MCF 10A (cell line): ENCODE results near the gene SLC51B. TPM values are rescaled to one million over a fixed set of nuclear protein-coding genes. Genes with fewer than 3 reads are reported as not detected.

Source experiments
- BruUV-seq: library from RNA; stranded (reverse); fragments of 400-500 nt; replicated peaks from 2 replicates; lab custom pipeline; 2021; lab: Mats Ljungman, UMichigan
- CTCF ChIA-PET: fragments of 300-600 bp; sonication (Branson Sonifier 250); formaldehyde crosslinking; extraction: SDS; loops from one replicate; lab custom pipeline; 2021; ENCODE audit warnings: antibody characterized with exemption, inconsistent platforms; lab: Yijun Ruan, JAX
- POLR2A ChIA-PET: fragments of 300-600, 350-650 bp; sonication (Branson Sonifier 250); formaldehyde crosslinking; extraction: SDS; loops from one replicate; lab custom pipeline; 2020; ENCODE audit warnings: antibody characterized with exemption, inconsistent platforms; lab: Yijun Ruan, JAX
- DNase-seq: peaks from one replicate; pipeline ENCODE4 v3.0.0-alpha.2; 2018; ENCODE audit not compliant: unreplicated experiment
- H3K27ac Mint-ChIP-seq: one replicate; pipeline ENCODE4 v1.8.0; 2022; ENCODE audit warnings: mild to moderate bottlenecking, low read depth, mixed read lengths; ENCODE audit not compliant: unreplicated experiment
- H3K27me3 Mint-ChIP-seq: one replicate; pipeline ENCODE4 v1.8.0; 2022; ENCODE audit warnings: mixed read lengths; ENCODE audit not compliant: insufficient read depth, unreplicated experiment
- H3K36me3 Mint-ChIP-seq: one replicate; pipeline ENCODE4 v1.8.0; 2022; ENCODE audit warnings: mild to moderate bottlenecking, moderate library complexity, mixed read lengths; ENCODE audit not compliant: insufficient read depth, unreplicated experiment
- H3K4me1 Mint-ChIP-seq: one replicate; pipeline ENCODE4 v1.8.0; 2022; ENCODE audit warnings: mixed read lengths; ENCODE audit not compliant: insufficient read depth, unreplicated experiment
- H3K4me3 Mint-ChIP-seq: one replicate; pipeline ENCODE4 v1.8.0; 2022; ENCODE audit warnings: mild to moderate bottlenecking, moderate library complexity, mixed read lengths; ENCODE audit not compliant: unreplicated experiment
- H3K9me3 Mint-ChIP-seq: one replicate; pipeline ENCODE4 v1.8.0; 2022; ENCODE audit warnings: mixed read lengths; ENCODE audit not compliant: unreplicated experiment
- intact Hi-C: fragments of 100-400 bp; cut with micrococcal nuclease; formaldehyde crosslinking; loops from 2 replicates; pipeline ENCODE4 v1.14.1; 2022
- total RNA-seq: library from RNA; stranded (reverse); gene quantifications from 2 replicates; pipeline ENCODE4 v1.2.3, GENCODE V29; 2022
- TF ChIP-seq, protein P1 (sequence below): fragments of 200-600 bp; IDR thresholded peaks from one replicate; pipeline ENCODE4 v1.8.0; 2022; ENCODE audit warnings: antibody characterized with exemption, mild to moderate bottlenecking; ENCODE audit not compliant: unreplicated experiment

SLC51B gene
- total RNA-seq, 1 experiment from 2014 or later: not detected

DNA sequence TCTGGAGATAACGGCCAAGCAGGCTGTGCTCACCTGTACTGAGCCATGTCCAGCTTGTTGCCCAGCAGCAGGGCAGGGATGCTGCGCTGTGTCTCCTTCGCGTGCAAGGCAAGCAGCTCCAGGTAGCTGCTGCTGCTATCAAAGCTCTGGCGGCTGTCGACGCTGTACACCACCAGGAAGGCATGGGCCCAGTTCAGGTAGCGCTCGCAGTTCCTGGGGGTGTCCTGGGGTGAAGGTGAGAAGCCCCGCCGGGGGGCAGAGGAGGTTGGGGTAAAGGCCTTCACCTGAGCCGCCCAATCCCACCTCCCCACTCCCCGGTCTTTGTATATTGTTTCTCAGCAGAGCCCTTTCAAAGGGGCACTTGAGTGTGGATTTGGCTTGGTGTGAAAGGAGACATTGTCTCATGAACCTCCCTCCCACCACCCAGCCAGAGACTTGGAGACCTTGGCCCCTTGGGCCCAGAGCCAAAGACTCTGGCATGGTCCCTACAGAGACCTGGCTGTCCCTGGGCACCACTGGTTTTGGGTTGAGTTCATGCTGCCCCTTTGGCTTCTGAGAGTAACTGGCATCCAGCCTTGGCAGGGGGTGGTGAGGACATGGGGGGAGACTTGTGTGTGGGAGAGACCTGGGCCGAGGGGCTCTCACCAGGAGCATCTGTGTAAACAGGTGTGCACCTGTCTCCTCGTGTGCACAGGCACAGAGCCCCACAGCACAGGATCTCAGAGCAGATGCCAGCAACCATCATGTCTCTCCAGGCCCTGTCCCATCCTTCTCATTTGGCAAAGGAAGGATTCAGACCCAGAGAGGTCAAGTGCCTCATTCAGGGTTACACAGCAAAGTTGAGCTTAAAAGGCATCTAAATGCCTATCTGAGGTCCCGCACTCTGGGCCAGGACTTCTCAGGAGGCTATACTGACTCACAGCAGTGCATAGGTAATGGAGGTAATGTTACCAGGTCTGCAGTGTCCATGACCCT is 13.5 kb downstream of the SLC51B start:
- Mint-ChIP-seq H3K9me3 (no peaks in the 10 kb centered on the region), H3K27ac (no peak overlapping the region), H3K36me3 (no peaks in the 10 kb centered on the region), H3K4me3 (no peak overlapping the region), H3K27me3 (no peaks in the 10 kb centered on the region), H3K4me1 (peaks cover 4% of the 10 kb centered on the region)
- no peak for DNase-seq
- POLR2A ChIA-PET: interaction anchor here (0.6 kb wide), 1 partner anchor 16 kb away, joined by 3 read pairs; no protein-coding TSS in a partner anchor
- TF ChIP-seq, protein P1, sequence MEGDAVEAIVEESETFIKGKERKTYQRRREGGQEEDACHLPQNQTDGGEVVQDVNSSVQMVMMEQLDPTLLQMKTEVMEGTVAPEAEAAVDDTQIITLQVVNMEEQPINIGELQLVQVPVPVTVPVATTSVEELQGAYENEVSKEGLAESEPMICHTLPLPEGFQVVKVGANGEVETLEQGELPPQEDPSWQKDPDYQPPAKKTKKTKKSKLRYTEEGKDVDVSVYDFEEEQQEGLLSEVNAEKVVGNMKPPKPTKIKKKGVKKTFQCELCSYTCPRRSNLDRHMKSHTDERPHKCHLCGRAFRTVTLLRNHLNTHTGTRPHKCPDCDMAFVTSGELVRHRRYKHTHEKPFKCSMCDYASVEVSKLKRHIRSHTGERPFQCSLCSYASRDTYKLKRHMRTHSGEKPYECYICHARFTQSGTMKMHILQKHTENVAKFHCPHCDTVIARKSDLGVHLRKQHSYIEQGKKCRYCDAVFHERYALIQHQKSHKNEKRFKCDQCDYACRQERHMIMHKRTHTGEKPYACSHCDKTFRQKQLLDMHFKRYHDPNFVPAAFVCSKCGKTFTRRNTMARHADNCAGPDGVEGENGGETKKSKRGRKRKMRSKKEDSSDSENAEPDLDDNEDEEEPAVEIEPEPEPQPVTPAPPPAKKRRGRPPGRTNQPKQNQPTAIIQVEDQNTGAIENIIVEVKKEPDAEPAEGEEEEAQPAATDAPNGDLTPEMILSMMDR: no peak
- CTCF ChIA-PET: interaction anchor here (0.6 to 1.3 kb wide), 4 partner anchors 26 to 1803 kb away, joined by 3 to 4 read pairs (median 3); no protein-coding TSS in a partner anchor
- intact Hi-C loops: loop anchor here (10.0 kb wide), 1 partner anchor 326 kb away; no protein-coding TSS in a partner anchor
- no TSS peak for BruUV-seq

DNA sequence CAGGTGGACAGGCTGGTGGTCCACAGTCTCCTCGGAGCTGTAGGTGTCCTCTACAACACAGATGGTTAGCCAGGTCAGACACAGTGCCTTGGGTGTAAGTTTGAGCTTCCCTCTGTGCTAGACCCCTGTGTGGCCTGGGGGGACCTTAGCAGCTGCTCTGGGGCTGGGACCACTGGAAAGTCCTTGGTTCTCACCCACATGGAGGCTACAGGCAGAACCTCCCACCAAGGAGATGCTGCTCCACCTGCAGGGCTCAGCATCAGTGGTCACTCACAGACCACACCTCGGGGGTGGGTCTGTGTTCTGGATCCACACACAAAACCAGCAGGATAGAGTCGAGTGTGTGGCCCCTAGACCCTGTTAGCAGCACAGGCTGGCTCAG is 14.2 kb downstream of the SLC51B start:
- BruUV-seq: no TSS peak
- TF ChIP-seq, protein P1: no peak
- H3K27ac Mint-ChIP-seq: no peak overlapping the region

DNA sequence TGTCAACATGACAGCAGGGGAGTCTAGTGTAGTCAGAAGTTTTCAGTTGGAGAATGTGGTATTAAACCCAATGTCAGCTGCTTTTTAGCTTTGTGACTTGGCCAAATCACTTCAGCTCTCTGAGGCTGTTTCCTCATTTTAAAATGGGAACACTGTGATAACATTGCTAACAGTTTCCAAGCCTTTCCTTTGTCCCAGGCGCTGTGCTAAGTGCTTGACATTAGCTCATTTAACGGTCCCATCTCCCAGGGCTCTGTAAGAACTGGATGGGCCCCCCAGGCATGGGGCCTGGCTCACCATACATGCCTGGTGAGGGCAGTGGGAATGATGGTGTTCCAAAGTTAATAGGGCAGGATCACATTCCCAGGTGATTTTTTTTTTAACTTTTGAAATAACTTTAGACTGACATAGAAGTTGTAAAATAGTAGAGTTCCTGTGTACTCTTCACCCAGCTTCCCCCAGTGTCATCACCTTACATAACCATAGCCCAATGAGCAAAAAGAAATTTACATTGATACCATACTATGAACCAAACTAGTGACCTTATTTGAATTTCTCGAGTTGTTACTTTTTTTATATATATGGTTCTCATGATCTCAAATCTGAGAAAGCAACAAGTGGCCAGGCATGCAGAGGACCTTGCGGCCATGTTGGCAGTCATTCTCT is 14.9 kb downstream of the SLC51B start:
- Mint-ChIP-seq H3K9me3 (no peaks in the 10 kb centered on the region), H3K27me3 (no peaks in the 10 kb centered on the region), H3K4me1 (peaks cover 4% of the 10 kb centered on the region), H3K27ac (no peak overlapping the region), H3K36me3 (no peaks in the 10 kb centered on the region), H3K4me3 (no peak overlapping the region)
- ChIA-PET CTCF (interaction anchor here (0.6 to 0.9 kb wide), 4 partner anchors 25 to 1558 kb away, joined by 3 read pairs; no protein-coding TSS in a partner anchor), POLR2A (no interaction called here)
- intact Hi-C loops: loop anchor here (10.0 kb wide), 1 partner anchor 325 kb away; no protein-coding TSS in a partner anchor
- DNase-seq: no peak
- TF ChIP-seq, protein P1: no peak
- BruUV-seq: no TSS peak

More for the DNA sequence above, 14.2 kb downstream of the SLC51B start:
- DNase-seq: no peak
- ChIA-PET CTCF (interaction anchor here (0.6 to 0.7 kb wide), 3 partner anchors 26 to 1802 kb away, joined by 3 read pairs; no protein-coding TSS in a partner anchor), POLR2A (interaction anchor here (0.6 kb wide), 1 partner anchor 15 kb away, joined by 3 read pairs; no protein-coding TSS in a partner anchor)
- intact Hi-C loops: loop anchor here (10.0 kb wide), 1 partner anchor 325 kb away; no protein-coding TSS in a partner anchor
- no peaks in the 10 kb centered on the region for H3K9me3 Mint-ChIP-seq
- no peaks in the 10 kb centered on the region for H3K36me3 Mint-ChIP-seq
- no peaks in the 10 kb centered on the region for H3K27me3 Mint-ChIP-seq
- H3K4me3 Mint-ChIP-seq: no peak overlapping the region
- peaks cover 4% of the 10 kb centered on the region for H3K4me1 Mint-ChIP-seq
